Stimulated activated CD4-positive, alpha-beta T cell treated with anti-CD3 and anti-CD28 coated beads, Interleukin-12 subunit alpha, Interleukin-12 subunit beta, amount 100 ng/mL, for 4 hours (primary cell): ENCODE measurements around the gene NBPF11.
"Not testable (repeated sequence)": the region's sequence is repeated elsewhere in the genome, so short reads cannot be mapped to it uniquely, and the experiment has no call there.

Experiments
- DNase-seq: peaks from one replicate; pipeline ENCODE4 v3.0.0-alpha.2; 2020

Gene NBPF11

GRCh38 chr1:148149050-148149815 lies 2.8 kb downstream of the NBPF11 start:
- DNase-seq: not testable (repeated sequence)

- DNase-seq: not testable (repeated sequence)
Measured at GRCh38 chr1:148147052-148147838, 4.8 kb downstream of the NBPF11 start.

GRCh38 chr1:148146191-148146997 lies 5.7 kb downstream of the NBPF11 start:
- DNase-seq: not testable (repeated sequence)

- not testable (repeated sequence) for DNase-seq
Measured at GRCh38 chr1:148143223-148143622, 8.9 kb downstream of the NBPF11 start.

- DNase-seq: not testable (repeated sequence)
Measured at GRCh38 chr1:148141936-148142335, 10.1 kb downstream of the NBPF11 start.

GRCh38 chr1:148138606-148139005 lies 13.5 kb downstream of the NBPF11 start:
- not testable (repeated sequence) for DNase-seq

GRCh38 chr1:148122341-148122740 lies 29.7 kb downstream of the NBPF11 start:
- DNase-seq: not testable (repeated sequence)

- DNase-seq: not testable (repeated sequence)
Measured at GRCh38 chr1:148120395-148120794, 31.7 kb downstream of the NBPF11 start.

GRCh38 chr1:148095732-148096131 lies 56.3 kb downstream of the NBPF11 start:
- not testable (repeated sequence) for DNase-seq

- not testable (repeated sequence) for DNase-seq
Measured at GRCh38 chr1:148086196-148086595, 65.9 kb downstream of the NBPF11 start.

- DNase-seq: not testable (repeated sequence)
Measured at GRCh38 chr1:148081205-148081604, 70.9 kb downstream of the NBPF11 start.

- DNase-seq: not testable (repeated sequence)
Measured at GRCh38 chr1:148078632-148079519, 73.2 kb downstream of the NBPF11 start.

- not testable (repeated sequence) for DNase-seq
Measured at GRCh38 chr1:148078090-148078489, 74.0 kb downstream of the NBPF11 start.

- DNase-seq: not testable (repeated sequence)
Measured at GRCh38 chr1:148077458-148077857, 74.6 kb downstream of the NBPF11 start.

GRCh38 chr1:148073392-148073791 lies 78.7 kb downstream of the NBPF11 start:
- not testable (repeated sequence) for DNase-seq

- not testable (repeated sequence) for DNase-seq
Measured at GRCh38 chr1:148068606-148069005, 83.5 kb downstream of the NBPF11 start.

- not testable (repeated sequence) for DNase-seq
Measured at GRCh38 chr1:148068201-148068600, 83.9 kb downstream of the NBPF11 start.

GRCh38 chr1:148060294-148060701 lies 91.8 kb downstream of the NBPF11 start:
- DNase-seq: not testable (repeated sequence)

- DNase-seq: not testable (repeated sequence)
Measured at GRCh38 chr1:148057384-148057783, 94.7 kb downstream of the NBPF11 start.
